Tibial nerve (tissue), 4 donors: ENCODE data around the gene SIGMAR1. TPM values are rescaled to one million over a fixed set of nuclear protein-coding genes. Genes with fewer than 3 reads are reported as not detected.

Source experiments
- DNase-seq, 2 donors: peaks; one replicate each; pipeline ENCODE4 v3.0.0-alpha.2; 2019; ENCODE audit warnings: low spot score in 2 of 2
- H3K27ac ChIP-seq, 4 donors: fragments of 200-600 bp; sonication (generic) in 3 of 4; one replicate each; pipeline ENCODE4 v1.5.1; 2017 to 2019; ENCODE audit warnings: mild to moderate bottlenecking in 1 of 4
- H3K27me3 ChIP-seq, 2 donors: fragments of 200-600 bp; sonication (generic) in 1 of 2; one replicate each; pipeline versions ENCODE4 v1.5.1 to v1.6.0; 2017 to 2019
- H3K36me3 ChIP-seq, 3 donors: fragments of 200-600 bp; sonication (generic); one replicate each; pipeline ENCODE4 v1.5.1; 2018 to 2019
- H3K4me1 ChIP-seq, 4 donors: fragments of 200-600 bp; sonication (generic) in 3 of 4; one replicate each; pipeline ENCODE4 v1.5.1; 2017 to 2019
- H3K4me3 ChIP-seq, 4 donors: fragments of 200-600 bp; sonication (generic) in 3 of 4; one replicate each; pipeline ENCODE4 v1.5.1; 2017 to 2019; ENCODE audit warnings: mild to moderate bottlenecking in 1 of 4, moderate library complexity in 1 of 4
- H3K9me3 ChIP-seq, 4 donors: fragments of 200-600 bp; sonication (generic) in 3 of 4; one replicate each; pipeline ENCODE4 v1.5.1; 2017 to 2019
- EP300 ChIP-seq, 2 donors: sonication (generic); formaldehyde crosslinking; IDR thresholded peaks; one replicate each; pipeline ENCODE4 v1.6.1; 2017; ENCODE audit warnings: antibody characterized with exemption in 2 of 2, mild to moderate bottlenecking in 1 of 2
- POLR2A ChIP-seq, 2 donors: fragments of 450-650 bp; IDR thresholded peaks; one replicate each; pipeline ENCODE4 v1.6.1; 2017; ENCODE audit warnings: antibody characterized with exemption in 2 of 2, mild to moderate bottlenecking in 2 of 2, moderate library complexity in 2 of 2
- WGBS, 2 donors: methylation state at CpG; one replicate each; pipeline ENCODE4 v1.1.5; 2018; 5-methylcytosine and 5-hydroxymethylcytosine counted together
- total RNA-seq, 4 donors: library from RNA; depleted of rRNA; stranded (reverse); fragments of >200 nt; gene quantifications; one replicate each; pipeline ENCODE4 v1.1.0, GENCODE V29; 2016
- TF ChIP-seq, protein P1 (sequence below), 5 experiments: fragments of 200-600 bp in 3 of 5; fragments of 450-650 bp in 2 of 5; sonication (generic) in 3 of 5; IDR thresholded peaks; one replicate each; pipeline ENCODE4 v1.5.1; 2016 to 2019; ENCODE audit warnings: antibody characterized with exemption in 5 of 5, mild to moderate bottlenecking in 3 of 5, moderate library complexity in 2 of 5

Gene SIGMAR1
- total RNA-seq, 4 donors from 2014 or later, result 92.6 to 128 (median 107) TPM

- WGBS, 2 donors, result 21 to 29% methylated on average over 5 of the region's 5 CpGs
- TF ChIP-seq EP300 (IDR thresholded peaks at IDR 0.05), result no peak
- TF ChIP-seq, protein P1, sequence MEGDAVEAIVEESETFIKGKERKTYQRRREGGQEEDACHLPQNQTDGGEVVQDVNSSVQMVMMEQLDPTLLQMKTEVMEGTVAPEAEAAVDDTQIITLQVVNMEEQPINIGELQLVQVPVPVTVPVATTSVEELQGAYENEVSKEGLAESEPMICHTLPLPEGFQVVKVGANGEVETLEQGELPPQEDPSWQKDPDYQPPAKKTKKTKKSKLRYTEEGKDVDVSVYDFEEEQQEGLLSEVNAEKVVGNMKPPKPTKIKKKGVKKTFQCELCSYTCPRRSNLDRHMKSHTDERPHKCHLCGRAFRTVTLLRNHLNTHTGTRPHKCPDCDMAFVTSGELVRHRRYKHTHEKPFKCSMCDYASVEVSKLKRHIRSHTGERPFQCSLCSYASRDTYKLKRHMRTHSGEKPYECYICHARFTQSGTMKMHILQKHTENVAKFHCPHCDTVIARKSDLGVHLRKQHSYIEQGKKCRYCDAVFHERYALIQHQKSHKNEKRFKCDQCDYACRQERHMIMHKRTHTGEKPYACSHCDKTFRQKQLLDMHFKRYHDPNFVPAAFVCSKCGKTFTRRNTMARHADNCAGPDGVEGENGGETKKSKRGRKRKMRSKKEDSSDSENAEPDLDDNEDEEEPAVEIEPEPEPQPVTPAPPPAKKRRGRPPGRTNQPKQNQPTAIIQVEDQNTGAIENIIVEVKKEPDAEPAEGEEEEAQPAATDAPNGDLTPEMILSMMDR (IDR thresholded peaks at IDR 0.05), result no peak
- TF ChIP-seq POLR2A (IDR thresholded peaks at IDR 0.05), result no peak
- Histone ChIP-seq H3K9me3 (no peaks in the 10 kb centered on the region), H3K27ac (no peak overlapping the region), H3K27me3 (peaks cover 2 to 48% of the 10 kb centered on the region in 2 donors), H3K36me3 (peaks cover 0 to 12% (median 0%) of the 10 kb centered on the region in 3 donors), H3K4me3 (no peak overlapping the region), H3K4me1 (peaks cover 0 to 51% (median 10%) of the 10 kb centered on the region in 4 donors)
- no peak for DNase-seq
Measured at GRCh38 chr9:34630402-34631154, 7.0 kb downstream of the SIGMAR1 start.

- TF ChIP-seq, protein P1 (IDR thresholded peaks at IDR 0.05), result no peak
- TF ChIP-seq EP300 (IDR thresholded peaks at IDR 0.05) (no peak), POLR2A (IDR thresholded peaks at IDR 0.05) (no peak)
- Histone ChIP-seq H3K9me3 (no peaks in the 10 kb centered on the region), H3K36me3 (peaks cover 0 to under 1% (median 0%) of the 10 kb centered on the region in 3 donors), H3K27me3 (peaks cover 2 to 59% of the 10 kb centered on the region in 2 donors), H3K4me1 (peaks cover 0 to 50% (median 13%) of the 10 kb centered on the region in 4 donors), H3K27ac (no peak overlapping the region), H3K4me3 (no peak overlapping the region)
- 23 to 40% methylated on average over 5 of the region's 5 CpGs for WGBS, 2 donors
- DNase-seq, result no peak
Measured at GRCh38 chr9:34629491-34629808, 8.1 kb downstream of the SIGMAR1 start.

GRCh38 chr9:34628656-34629490 lies 8.7 kb downstream of the SIGMAR1 start, which contains the start of gene ARID3C:
Gene ARID3C (minus strand): TSS chr9:34629066. CDS start chr9:34628014, 1,052 bp downstream.
- WGBS, 2 donors, result 2 to 3% methylated on average over 34 to 51 of the region's 69 CpGs
- no peak for DNase-seq
- Histone ChIP-seq H3K27ac (peak within 1 kb of the TSS in 1 of 4 donors; percentile 8), H3K4me3 (peak within 1 kb of the TSS; percentile 12 to 53 (median 34)), H3K9me3 (no peaks in the 10 kb centered on the region), H3K4me1 (peaks cover 0 to 50% (median 16%) of the 10 kb centered on the region in 4 donors), H3K27me3 (peaks cover 2 to 65% of the 10 kb centered on the region in 2 donors), H3K36me3 (no peaks in the 10 kb centered on the region)
- TF ChIP-seq EP300 (IDR thresholded peaks at IDR 0.05), result no peak
- TF ChIP-seq, protein P1 (IDR thresholded peaks at IDR 0.05), result peak in 1 of 5 experiments; percentile 4
- TF ChIP-seq POLR2A (IDR thresholded peaks at IDR 0.05), result no peak

DNA sequence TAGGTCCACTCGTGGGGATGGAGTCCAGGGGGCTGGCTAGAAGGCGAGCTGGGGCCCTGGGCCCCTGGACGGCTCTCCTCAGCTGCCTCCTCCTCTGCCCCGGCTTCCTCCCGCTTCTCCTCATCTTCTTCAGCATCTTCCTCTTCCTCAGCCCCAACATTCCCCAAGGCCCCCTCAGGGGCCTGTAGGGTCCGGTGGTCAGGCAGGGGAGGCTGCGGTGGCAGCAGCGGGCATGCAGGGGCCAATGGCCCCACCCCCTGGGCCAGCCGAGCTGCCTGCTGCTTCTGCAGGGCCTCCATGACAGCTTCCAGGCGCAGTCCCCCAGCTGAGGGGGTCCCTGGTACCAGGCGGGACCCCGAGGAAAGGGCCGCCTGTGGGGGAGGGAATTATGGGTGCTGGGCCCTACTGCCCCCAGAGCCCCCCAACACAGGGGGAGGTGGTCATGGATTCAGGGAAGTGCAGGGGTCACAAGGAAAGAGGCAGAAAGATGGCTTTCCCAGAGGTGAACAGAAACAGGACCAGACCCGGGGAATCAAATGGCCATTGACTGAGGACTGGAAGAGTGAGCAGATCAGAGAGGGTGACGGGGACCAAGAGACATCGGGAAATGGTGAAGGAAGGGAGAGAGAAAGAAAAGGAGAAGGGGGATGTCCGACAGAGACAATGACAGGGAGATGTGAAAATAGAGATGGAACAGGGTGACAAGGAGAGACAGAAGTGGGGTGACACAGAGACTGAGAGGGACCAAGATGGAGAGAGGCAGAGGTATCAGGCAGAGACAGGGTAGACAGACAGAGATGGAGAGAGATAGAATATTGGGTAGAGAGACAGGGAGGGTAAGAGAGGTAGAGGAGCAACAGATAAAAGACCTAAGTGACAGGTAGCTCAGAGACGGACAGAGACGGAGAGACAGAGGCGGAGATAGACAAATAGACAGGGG lies 9.6 kb downstream of the SIGMAR1 start:
- Histone ChIP-seq H3K4me1 (peaks cover 0 to 53% (median 19%) of the 10 kb centered on the region in 4 donors), H3K36me3 (no peaks in the 10 kb centered on the region), H3K27ac (no peak overlapping the region), H3K4me3 (peak overlapping the region in 3 of 4 donors; percentile 1 to 53 (median 33)), H3K9me3 (no peaks in the 10 kb centered on the region), H3K27me3 (peaks cover 2 to 74% of the 10 kb centered on the region in 2 donors)
- DNase-seq, result no peak
- TF ChIP-seq, protein P1 (IDR thresholded peaks at IDR 0.05), result no peak
- TF ChIP-seq EP300 (IDR thresholded peaks at IDR 0.05), result no peak
- no peak for TF ChIP-seq POLR2A (IDR thresholded peaks at IDR 0.05)
- WGBS, 2 donors, result 42% methylated on average over 20 of the region's 20 CpGs
